Stimulated activated CD4-positive, alpha-beta T cell treated with anti-CD3 and anti-CD28 coated beads, Interleukin-15, amount 100 ng/mL, for 1 hour (primary cell): ENCODE results near the gene IRF2BP1.
"Not testable (repeated sequence)": the region's sequence is repeated elsewhere in the genome, so short reads cannot be mapped to it uniquely, and the experiment has no call there.

Experiments
- DNase-seq, 2 donors: peaks; one replicate each; pipeline ENCODE4 v3.0.0-alpha.2; 2020; ENCODE audit warnings: low read depth in 1 of 2, low spot score in 1 of 2

Gene IRF2BP1

GRCh38 chr19:45882652-45883585 lies 3.0 kb downstream of the IRF2BP1 start:
- DNase-seq = peak; percentile 61 to 76

- DNase-seq = no peak
Measured at GRCh38 chr19:45881909-45882528, 3.9 kb downstream of the IRF2BP1 start.

- DNase-seq = no peak
Measured at GRCh38 chr19:45881082-45881908, 4.6 kb downstream of the IRF2BP1 start.

- no peak for DNase-seq
Measured at GRCh38 chr19:45879971-45880370, 6.0 kb downstream of the IRF2BP1 start.

GRCh38 chr19:45879055-45879454 lies 6.9 kb downstream of the IRF2BP1 start:
- DNase-seq = no peak

GRCh38 chr19:45878043-45878794 lies 7.7 kb downstream of the IRF2BP1 start:
- no peak for DNase-seq

GRCh38 chr19:45876411-45877197 lies 9.3 kb downstream of the IRF2BP1 start:
- DNase-seq = no peak

GRCh38 chr19:45876161-45876410 lies 9.9 kb downstream of the IRF2BP1 start:
- no peak for DNase-seq

GRCh38 chr19:45874620-45874966 lies 11.3 kb downstream of the IRF2BP1 start:
- no peak for DNase-seq

GRCh38 chr19:45873219-45873772 lies 12.6 kb downstream of the IRF2BP1 start:
- no peak for DNase-seq

GRCh38 chr19:45872095-45872919 lies 13.6 kb downstream of the IRF2BP1 start:
- no peak for DNase-seq

GRCh38 chr19:45870798-45871197 lies 15.1 kb downstream of the IRF2BP1 start:
- no peak for DNase-seq

GRCh38 chr19:45867241-45867640 lies 18.7 kb downstream of the IRF2BP1 start:
- not testable (repeated sequence) for DNase-seq

GRCh38 chr19:45866400-45867176 lies 19.4 kb downstream of the IRF2BP1 start:
- no peak for DNase-seq

GRCh38 chr19:45865269-45865948 lies 20.5 kb downstream of the IRF2BP1 start:
- no peak for DNase-seq

GRCh38 chr19:45864629-45865082 lies 21.3 kb downstream of the IRF2BP1 start:
- no peak for DNase-seq

- peak; percentile 26 to 47 for DNase-seq
Measured at GRCh38 chr19:45863840-45864628, 21.9 kb downstream of the IRF2BP1 start, which contains the start of gene FOXA3. FOXA3 (plus strand) TSS chr19:45864326; CDS start chr19:45864457, 131 bp downstream.
